Activated CD4-positive, alpha-beta T cell treated with anti-CD3 and anti-CD28 coated beads for 4 hours (primary cell): ENCODE data around the gene GNMT.
"Not testable (repeated sequence)": the region's sequence is repeated elsewhere in the genome, so short reads cannot be mapped to it uniquely, and the experiment has no call there.

Source experiments
- DNase-seq, 2 donors: peaks; one replicate each; pipeline ENCODE4 v3.0.0-alpha.2; 2020

Gene GNMT

GRCh38 chr6:42942444-42942843, 18.1 kb upstream of the GNMT start:
- DNase-seq = no peak

DNA sequence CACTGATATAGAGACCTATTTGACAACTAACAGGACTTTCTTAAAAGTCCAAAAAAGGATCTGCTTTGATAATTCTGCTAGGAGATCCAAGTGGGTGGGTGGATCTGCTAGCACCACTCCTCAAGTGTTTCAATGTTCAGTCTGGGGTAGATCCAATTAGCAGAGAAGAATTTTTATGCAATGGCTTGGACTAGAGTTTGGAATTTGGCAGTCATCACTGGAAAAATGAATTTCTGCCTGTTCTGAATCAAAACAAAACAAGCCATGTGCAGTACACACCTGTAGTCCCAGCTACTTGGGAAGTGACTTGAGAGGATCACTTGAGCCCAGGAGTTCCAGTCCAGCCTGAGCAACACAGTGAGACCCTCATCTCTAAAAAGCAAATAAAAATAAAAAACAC, 12.6 kb upstream of the GNMT start:
- DNase-seq = no peak

GRCh38 chr6:42952389-42952788, 8.2 kb upstream of the GNMT start:
- no peak for DNase-seq

- not testable (repeated sequence) for DNase-seq
Measured at GRCh38 chr6:42954405-42954804, 6.1 kb upstream of the GNMT start.

GRCh38 chr6:42958125-42958524, 2.4 kb upstream of the GNMT start:
- DNase-seq = no peak

- DNase-seq = no peak
Measured at GRCh38 chr6:42959917-42960242, 674 bp upstream of the GNMT start.

DNA sequence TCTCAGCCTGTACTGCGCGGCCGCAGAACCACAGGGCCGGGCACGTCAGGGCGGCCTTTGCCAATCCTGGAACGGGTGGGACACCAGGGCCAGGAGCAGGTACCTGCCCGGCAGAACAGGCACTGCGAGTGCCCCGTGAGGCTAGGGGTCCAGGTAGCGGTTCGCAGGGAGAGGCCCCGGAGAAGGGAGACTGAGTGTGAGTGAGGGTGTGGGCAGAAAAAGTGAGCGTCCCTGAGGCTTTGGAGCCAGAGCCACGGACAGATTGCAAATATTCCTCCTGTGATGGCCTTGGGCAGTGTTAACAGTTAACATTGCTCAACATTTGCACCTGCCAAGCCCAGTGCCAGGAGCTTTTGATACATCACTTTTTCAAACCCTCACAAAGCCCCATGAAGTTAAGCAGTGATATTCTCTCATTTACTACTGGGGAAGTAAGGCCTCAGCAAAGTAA, 491 bp downstream of the GNMT start:
- no peak for DNase-seq

GRCh38 chr6:42962096-42962495, 1.5 kb downstream of the GNMT start:
- no peak for DNase-seq

- no peak for DNase-seq
Measured at GRCh38 chr6:42962502-42963178, 2.1 kb downstream of the GNMT start.

DNA sequence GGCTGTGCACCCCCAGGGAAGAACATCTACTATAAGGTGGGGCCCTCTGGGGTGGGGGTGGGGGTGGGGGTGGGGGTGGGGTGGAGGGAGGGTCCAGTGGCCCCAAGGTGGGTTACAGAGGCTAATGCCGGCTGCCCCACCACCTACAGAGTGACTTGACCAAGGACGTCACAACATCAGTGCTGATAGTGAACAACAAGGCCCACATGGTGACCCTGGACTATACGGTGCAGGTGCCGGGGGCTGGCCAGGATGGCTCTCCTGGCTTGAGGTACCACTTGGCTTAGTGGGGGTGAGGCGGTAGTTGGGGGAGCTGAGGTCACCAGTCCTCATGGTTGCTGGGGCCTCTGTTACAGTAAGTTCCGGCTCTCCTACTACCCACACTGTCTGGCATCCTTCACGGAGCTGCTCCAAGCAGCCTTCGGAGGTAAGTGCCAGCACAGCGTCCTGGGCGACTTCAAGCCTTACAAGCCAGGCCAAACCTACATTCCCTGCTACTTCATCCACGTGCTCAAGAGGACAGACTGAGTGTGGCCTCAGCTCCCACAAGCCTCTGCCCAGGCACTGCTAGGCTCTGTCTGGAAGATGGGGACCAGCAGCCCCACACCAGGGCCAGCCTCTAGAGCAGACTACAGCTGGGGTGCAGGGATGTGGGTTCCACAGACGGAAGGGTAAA, 2.8 kb downstream of the GNMT start:
- DNase-seq = no peak

DNA sequence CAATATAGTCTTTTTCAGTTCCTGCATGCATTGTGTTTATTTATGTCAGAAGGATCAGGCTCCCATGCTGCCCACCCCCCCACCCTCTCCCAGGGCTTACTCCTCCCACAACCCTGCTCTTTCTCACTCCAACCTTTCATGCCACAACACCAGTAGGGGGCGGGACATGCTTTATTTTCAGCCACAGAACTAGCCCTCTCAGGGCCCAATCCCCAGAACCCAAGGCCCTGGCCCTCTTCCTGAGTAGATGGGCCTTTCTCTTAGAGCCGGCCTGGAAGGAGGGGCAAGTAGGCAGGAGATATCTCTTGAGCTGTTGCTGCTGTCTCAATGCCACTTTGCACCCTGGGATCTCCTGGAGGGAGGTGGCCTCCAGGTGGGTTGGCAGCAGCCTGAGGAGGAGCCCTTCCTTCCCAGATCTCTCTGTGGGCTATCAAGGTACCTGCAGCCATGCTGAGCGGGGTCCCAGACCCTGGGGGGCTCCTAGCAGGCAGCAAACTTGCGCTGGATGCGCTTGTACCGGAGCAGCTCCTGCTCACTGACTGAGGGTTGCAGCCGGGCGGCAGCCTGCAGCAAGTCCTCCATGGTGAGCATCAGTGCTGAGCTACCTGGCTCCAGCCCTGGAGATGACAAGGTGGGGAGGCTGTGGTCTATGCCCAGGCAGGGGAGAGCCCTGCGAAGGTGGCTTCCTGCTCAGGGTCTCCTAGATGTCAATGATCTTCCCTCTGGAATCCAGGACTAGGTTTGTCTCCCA, 3.5 kb downstream of the GNMT start:
- peak; percentile 18 to 22 for DNase-seq

DNA sequence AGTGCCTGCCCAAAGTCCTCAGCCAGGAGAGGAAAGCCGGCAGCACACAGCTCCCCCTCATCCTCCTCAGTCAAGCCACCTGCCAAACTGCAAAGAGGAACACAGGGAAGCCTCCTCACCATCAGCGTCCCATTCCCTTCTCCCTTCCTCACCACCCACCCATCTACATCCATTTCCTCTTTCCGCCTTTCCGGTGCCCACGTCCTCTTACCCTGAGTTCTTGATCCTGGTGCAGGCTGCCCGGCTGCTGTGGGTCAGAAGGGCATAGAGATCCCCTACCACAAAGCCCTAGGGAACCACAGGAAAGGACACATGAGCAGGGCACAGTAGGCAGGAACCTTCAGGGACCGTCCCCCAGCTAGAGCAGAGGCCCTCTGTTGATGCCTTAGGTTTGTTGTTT, 6.0 kb downstream of the GNMT start:
- DNase-seq = no peak

DNA sequence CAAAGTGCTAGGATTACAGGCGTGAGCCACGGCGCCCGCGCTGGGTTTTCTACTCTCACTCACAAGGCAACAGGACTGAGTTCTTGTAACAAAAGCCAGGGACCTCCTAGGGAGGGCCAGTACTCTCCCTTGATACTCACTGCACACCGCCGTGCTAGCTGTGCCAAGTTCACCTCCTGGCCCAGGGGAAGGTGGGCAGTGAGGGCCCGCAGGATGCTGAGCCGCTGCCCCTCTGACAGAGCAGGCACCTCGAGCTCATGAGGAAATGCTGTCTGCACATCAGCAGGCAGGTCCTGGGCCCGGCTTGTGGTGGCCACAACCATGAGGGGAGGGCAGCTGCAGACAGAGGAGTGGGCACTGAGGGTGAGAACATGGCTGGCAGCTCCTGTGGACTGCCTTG, 6.7 kb downstream of the GNMT start:
- no peak for DNase-seq

DNA sequence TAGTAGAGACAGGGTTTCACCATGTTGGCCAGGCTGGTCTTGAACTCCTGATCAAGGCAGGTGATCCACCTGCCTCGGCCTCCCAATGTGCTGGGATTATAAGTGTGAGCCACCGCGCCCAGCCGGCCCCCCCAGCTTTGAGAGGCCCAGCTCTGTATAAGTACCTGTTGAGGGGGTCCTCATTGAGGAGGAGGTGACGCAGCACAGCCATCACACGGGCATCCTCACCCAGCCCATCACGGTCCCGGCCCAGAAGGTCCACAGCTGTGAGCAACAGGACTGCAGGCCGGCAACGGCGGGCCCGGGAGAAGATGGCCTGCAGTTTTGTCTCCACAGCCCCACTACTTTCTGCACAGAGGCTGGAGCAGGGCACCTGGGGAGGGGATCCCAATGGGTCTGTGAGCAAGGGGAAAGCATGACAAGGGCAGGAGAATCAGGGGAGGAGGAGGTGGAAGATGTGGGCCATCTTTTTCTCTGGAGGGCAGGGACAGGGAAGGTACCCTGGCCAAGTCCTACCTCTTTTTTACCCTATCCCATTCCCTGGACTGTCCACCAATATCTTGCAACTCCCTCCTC, 7.7 kb downstream of the GNMT start:
- no peak for DNase-seq

DNA sequence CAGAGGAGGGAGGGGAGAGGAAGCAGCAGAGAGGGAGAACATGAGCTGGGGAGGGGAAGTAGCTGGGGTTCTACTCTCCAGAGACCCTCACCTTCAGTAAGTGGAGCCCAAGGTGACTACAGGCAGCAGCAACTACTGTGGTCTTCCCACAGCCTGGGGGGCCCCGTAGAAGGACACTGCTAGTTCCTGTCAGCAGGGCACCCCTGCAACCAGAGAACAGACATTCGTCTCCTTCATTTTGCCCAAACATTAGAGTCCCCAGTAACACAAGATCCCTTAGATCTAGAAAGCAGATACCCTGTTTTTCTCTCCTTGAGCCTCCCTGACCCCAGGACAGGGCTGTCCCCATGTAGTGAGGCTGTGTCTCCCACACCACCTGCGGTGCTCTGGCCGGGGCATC, 8.2 kb downstream of the GNMT start:
- DNase-seq = no peak

DNA sequence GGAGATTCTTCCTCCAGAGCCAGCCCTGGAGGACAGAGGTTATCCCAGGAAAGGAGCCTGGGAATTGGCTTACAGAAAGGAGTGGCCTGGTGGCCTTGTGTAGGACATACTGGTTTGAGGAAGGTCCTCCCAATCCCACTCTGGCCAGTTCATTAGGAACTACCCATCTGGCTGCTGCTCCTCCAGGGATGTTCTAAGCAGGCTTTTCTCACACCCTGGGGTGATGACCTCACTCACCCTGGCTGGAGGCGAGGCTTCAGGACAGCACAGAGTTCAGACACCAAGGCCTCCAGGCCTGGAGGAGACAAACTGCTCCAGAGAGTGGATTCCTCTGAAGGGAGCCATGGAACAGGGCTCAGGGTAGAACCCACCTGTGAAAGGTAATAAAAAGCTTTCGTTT, 8.9 kb downstream of the GNMT start:
- DNase-seq = no peak

GRCh38 chr6:42969934-42970333, 9.4 kb downstream of the GNMT start:
- no peak for DNase-seq

DNA sequence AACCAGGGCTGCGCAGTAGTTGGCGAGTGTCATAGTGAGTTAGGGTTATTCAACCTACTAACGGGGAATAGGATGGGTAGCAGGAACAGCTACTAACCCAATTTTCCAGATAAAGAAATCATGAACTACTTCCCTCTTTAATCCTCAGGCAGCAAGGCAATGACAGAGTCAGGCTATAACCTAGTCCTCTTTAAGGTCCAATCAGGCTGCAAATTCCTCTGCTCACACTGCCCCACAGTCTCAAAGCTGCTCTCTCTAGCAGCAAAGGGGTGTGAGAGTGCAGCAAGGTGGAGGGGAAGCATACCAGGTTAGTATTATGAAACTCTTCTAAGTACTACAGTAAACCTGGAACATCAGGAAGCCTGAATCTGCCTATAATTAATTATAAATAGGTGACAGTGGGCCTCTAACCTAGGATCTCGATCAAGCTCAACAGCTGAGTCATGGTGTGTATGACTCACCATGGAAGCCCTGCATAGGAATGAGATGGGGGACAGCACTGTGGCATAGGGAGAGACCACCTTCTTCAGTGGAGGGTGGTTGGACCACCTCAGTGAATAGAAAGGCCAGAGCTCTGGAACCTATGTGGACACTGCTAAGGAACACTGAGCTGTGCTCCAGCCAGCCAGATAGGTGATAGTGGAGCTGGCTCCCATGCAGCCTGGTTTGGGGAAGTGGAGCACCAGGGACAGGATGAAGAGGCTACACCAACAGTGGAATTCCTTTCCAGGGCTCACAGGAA, 10.5 kb downstream of the GNMT start:
- DNase-seq = no peak

- no peak for DNase-seq
Measured at GRCh38 chr6:42971746-42972327, 11.3 kb downstream of the GNMT start.

DNA sequence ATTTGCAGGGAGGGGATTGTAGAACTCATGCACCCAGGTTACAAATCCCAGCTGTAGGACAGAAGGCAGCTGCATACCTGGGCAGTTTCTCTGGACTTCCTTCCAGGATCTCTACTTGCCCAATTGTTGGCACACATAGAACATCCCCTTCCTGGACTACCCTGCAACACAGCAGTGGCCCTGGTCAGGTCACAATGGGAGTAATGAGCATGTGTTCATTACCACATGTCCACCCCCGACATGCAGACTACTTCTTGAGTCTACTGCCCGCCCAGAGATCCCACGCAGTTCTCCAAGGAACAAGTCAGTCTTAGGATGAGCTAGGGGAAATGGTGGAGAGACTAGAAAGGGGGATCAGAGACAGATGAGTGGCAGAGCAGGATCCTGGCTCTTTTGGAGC, 13.4 kb downstream of the GNMT start:
- no peak for DNase-seq

- peak in 1 of 2 donors; percentile 8 for DNase-seq
Measured at GRCh38 chr6:42974919-42975505, 14.5 kb downstream of the GNMT start.

- DNase-seq = peak in 1 of 2 donors; percentile 16
Measured at GRCh38 chr6:42978487-42978838, 17.9 kb downstream of the GNMT start.
